ENCODE results near the gene EPHA1.

The EPHA1 gene

GRCh38 chr7:143356414-143357050 lies 52.1 kb downstream of the EPHA1 start:
- no peak for TF ChIP-seq CTCF (conservative IDR thresholded peaks at IDR 0.05; ENCODE audit: low read length)
- H3K4me3 ChIP-seq (ENCODE audit: low read length), result no peak overlapping the region
- no peak for DNase-seq (ENCODE audit: low read depth)

GRCh38 chr7:143355450-143356385 lies 52.9 kb downstream of the EPHA1 start:
- no peak for DNase-seq (ENCODE audit: low read depth)
- H3K4me3 ChIP-seq (ENCODE audit: low read length), result no peak overlapping the region
- TF ChIP-seq CTCF (conservative IDR thresholded peaks at IDR 0.05; ENCODE audit: low read length), result no peak

- no peak for TF ChIP-seq CTCF (conservative IDR thresholded peaks at IDR 0.05; ENCODE audit: low read length)
- DNase-seq (ENCODE audit: low read depth), result no peak
- no peak overlapping the region for H3K4me3 ChIP-seq (ENCODE audit: low read length)
Observed at GRCh38 chr7:143354965-143355364, 53.7 kb downstream of the EPHA1 start.

GRCh38 chr7:143354376-143354775 lies 54.3 kb downstream of the EPHA1 start:
- H3K4me3 ChIP-seq (ENCODE audit: low read length), result no peak overlapping the region
- TF ChIP-seq CTCF (conservative IDR thresholded peaks at IDR 0.05; ENCODE audit: low read length), result no peak
- no peak for DNase-seq (ENCODE audit: low read depth)

GRCh38 chr7:143352531-143353002 lies 56.1 kb downstream of the EPHA1 start:
- no peak overlapping the region for H3K4me3 ChIP-seq (ENCODE audit: low read length)
- DNase-seq (ENCODE audit: low read depth), result no peak
- TF ChIP-seq CTCF (conservative IDR thresholded peaks at IDR 0.05; ENCODE audit: low read length), result no peak

GRCh38 chr7:143351574-143351973 lies 57.1 kb downstream of the EPHA1 start:
- no peak for DNase-seq (ENCODE audit: low read depth)
- H3K4me3 ChIP-seq (ENCODE audit: low read length), result no peak overlapping the region
- no peak for TF ChIP-seq CTCF (conservative IDR thresholded peaks at IDR 0.05; ENCODE audit: low read length)

Measured in AG10803 (cell line).